Parathyroid adenoma (tissue), 2 donors: ENCODE measurements around the gene GNAI3.

Experiments used
- H2AFZ ChIP-seq: fragments of 300-600 bp; sonication (generic); one replicate; pipeline ENCODE4 v1.7.0; 2017; ENCODE audit warnings: antibody characterized with exemption, mild to moderate bottlenecking
- H3K27ac ChIP-seq: fragments of 300-600 bp; sonication (generic); one replicate; pipeline ENCODE4 v1.7.0; 2017
- H3K27me3 ChIP-seq: fragments of 300-600 bp; sonication (generic); one replicate; pipeline ENCODE4 v1.7.0; 2017; ENCODE audit warnings: low read length; ENCODE audit not compliant: control insufficient read depth, insufficient read depth
- H3K36me3 ChIP-seq: fragments of 300-600 bp; sonication (generic); one replicate; pipeline ENCODE4 v1.7.0; 2017; ENCODE audit warnings: low read length; ENCODE audit not compliant: control insufficient read depth, insufficient read depth
- H3K4me1 ChIP-seq: fragments of 300-600 bp; sonication (generic); one replicate; pipeline ENCODE4 v1.7.0; 2017; ENCODE audit warnings: control low read depth
- H3K4me2 ChIP-seq: fragments of 300-600 bp; sonication (generic); one replicate; pipeline ENCODE4 v1.7.0; 2017; ENCODE audit warnings: low read length
- H3K4me3 ChIP-seq: fragments of 300-600 bp; sonication (generic); one replicate; pipeline ENCODE4 v1.7.0; 2017; ENCODE audit warnings: low read depth, low read length
- H3K79me2 ChIP-seq: fragments of 300-600 bp; sonication (generic); one replicate; pipeline ENCODE4 v1.7.0; 2017; ENCODE audit warnings: control low read depth
- H3K9ac ChIP-seq: fragments of 300-600 bp; sonication (generic); one replicate; pipeline ENCODE4 v1.7.0; 2017; ENCODE audit warnings: mild to moderate bottlenecking
- H3K9me3 ChIP-seq: fragments of 300-600 bp; sonication (generic); one replicate; pipeline ENCODE4 v1.7.0; 2017; ENCODE audit warnings: low read length; ENCODE audit not compliant: control insufficient read depth
- TF ChIP-seq, protein P1 (sequence below): fragments of 300-600 bp; sonication (generic); IDR thresholded peaks from one replicate; pipeline ENCODE4 v1.7.0; 2017; ENCODE audit warnings: antibody characterized with exemption, mild to moderate bottlenecking
- donor health status: primary hyperparathyroidism.

The GNAI3 gene

DNA sequence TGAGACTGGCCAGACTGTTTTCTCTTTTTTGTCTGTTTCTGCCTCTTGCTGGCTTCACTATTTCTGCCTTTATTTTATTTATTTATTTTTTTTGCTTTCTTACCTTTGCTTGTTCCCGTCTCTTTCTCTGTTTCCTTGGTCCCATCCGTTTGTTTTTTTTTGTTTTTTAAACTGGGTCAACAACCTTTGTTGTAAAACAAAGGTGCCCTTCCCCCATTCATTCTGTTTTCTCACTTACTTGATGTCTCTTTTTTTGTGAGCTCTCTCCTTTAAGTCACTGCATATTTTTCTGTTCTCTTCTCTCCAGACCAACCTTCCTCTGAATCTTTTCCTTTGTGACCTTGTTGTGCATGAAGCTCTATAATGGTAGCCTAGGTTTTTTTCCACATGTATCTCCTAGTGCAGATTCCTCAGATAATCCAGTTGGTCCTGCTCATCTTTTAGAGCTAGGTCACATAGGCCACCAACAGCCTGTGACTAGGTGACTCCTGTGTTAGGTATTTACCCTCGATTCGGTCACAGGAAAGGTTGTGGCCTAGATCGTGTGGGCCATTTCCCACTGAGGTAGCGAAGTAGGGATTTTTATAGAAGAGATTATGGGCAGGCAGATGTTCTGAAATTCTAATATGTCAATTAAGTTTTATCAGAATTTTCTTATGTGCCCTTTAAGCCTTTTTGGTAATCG is 15.9 kb downstream of the GNAI3 start:
- no peak overlapping the region for H3K4me2 ChIP-seq

DNA sequence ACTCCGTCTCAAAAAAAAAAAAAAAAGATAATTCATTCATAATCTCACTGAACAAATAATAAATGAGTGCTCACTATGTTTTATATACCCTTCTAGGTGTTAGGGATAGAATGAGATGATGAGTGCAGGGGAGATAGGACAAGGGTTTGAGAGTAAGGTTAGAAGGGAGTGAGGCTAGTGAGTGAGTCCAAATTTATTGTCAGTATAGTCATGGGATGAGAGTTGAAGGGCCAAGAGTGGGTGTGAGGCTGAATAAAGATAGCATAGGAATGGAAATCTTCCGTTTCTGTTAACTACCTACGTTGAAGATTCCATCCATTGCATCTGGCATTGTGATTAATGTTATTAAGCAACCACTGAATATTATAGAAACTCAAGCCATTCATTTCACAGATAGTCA is 16.8 kb downstream of the GNAI3 start:
- TF ChIP-seq, protein P1, sequence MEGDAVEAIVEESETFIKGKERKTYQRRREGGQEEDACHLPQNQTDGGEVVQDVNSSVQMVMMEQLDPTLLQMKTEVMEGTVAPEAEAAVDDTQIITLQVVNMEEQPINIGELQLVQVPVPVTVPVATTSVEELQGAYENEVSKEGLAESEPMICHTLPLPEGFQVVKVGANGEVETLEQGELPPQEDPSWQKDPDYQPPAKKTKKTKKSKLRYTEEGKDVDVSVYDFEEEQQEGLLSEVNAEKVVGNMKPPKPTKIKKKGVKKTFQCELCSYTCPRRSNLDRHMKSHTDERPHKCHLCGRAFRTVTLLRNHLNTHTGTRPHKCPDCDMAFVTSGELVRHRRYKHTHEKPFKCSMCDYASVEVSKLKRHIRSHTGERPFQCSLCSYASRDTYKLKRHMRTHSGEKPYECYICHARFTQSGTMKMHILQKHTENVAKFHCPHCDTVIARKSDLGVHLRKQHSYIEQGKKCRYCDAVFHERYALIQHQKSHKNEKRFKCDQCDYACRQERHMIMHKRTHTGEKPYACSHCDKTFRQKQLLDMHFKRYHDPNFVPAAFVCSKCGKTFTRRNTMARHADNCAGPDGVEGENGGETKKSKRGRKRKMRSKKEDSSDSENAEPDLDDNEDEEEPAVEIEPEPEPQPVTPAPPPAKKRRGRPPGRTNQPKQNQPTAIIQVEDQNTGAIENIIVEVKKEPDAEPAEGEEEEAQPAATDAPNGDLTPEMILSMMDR = no peak
- Histone ChIP-seq H3K4me2 (no peak overlapping the region), H3K27me3 (no peaks in the 10 kb centered on the region), H2AFZ (no peak overlapping the region), H3K9ac (no peak overlapping the region), H3K79me2 (peaks cover 30% of the 10 kb centered on the region), H3K36me3 (no peaks in the 10 kb centered on the region), H3K27ac (no peak overlapping the region), H3K4me1 (no peaks in the 10 kb centered on the region), H3K4me3 (no peak overlapping the region), H3K9me3 (no peaks in the 10 kb centered on the region)

More for the DNA sequence above, 15.9 kb downstream of the GNAI3 start:
- TF ChIP-seq, protein P1 = no peak
- H2AFZ ChIP-seq = no peak overlapping the region
- H3K27me3 ChIP-seq = no peaks in the 10 kb centered on the region
- H3K4me3 ChIP-seq = no peak overlapping the region
- peaks cover 34% of the 10 kb centered on the region for H3K79me2 ChIP-seq
- no peak overlapping the region for H3K27ac ChIP-seq
- no peak overlapping the region for H3K9ac ChIP-seq
- no peaks in the 10 kb centered on the region for H3K36me3 ChIP-seq
- no peaks in the 10 kb centered on the region for H3K9me3 ChIP-seq
- no peaks in the 10 kb centered on the region for H3K4me1 ChIP-seq

DNA sequence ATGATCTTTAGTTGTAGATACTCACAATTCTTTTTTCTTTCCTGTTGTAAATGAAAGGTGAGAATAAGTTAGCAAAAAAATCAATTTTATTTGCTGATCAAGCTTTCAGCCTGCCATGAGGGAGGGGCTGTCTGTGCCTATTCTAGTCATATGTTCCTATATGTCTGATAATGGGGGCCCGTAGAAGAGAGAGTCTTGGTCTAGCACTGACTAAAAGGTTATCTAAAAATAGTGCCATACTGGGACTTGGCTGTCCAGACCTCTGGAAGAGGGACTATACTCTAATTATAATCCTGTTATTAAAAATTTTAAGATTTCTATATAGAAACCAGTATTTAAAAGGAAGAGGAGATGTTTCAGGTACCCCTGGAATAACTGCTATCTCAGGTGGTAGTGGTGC is 18.6 kb downstream of the GNAI3 start:
- TF ChIP-seq, protein P1 = no peak
- Histone ChIP-seq H3K9ac (no peak overlapping the region), H3K27me3 (no peaks in the 10 kb centered on the region), H3K4me3 (no peak overlapping the region), H3K79me2 (peaks cover 27% of the 10 kb centered on the region), H3K4me1 (no peaks in the 10 kb centered on the region), H2AFZ (no peak overlapping the region), H3K27ac (no peak overlapping the region), H3K9me3 (no peaks in the 10 kb centered on the region), H3K36me3 (no peaks in the 10 kb centered on the region), H3K4me2 (no peak overlapping the region)

DNA sequence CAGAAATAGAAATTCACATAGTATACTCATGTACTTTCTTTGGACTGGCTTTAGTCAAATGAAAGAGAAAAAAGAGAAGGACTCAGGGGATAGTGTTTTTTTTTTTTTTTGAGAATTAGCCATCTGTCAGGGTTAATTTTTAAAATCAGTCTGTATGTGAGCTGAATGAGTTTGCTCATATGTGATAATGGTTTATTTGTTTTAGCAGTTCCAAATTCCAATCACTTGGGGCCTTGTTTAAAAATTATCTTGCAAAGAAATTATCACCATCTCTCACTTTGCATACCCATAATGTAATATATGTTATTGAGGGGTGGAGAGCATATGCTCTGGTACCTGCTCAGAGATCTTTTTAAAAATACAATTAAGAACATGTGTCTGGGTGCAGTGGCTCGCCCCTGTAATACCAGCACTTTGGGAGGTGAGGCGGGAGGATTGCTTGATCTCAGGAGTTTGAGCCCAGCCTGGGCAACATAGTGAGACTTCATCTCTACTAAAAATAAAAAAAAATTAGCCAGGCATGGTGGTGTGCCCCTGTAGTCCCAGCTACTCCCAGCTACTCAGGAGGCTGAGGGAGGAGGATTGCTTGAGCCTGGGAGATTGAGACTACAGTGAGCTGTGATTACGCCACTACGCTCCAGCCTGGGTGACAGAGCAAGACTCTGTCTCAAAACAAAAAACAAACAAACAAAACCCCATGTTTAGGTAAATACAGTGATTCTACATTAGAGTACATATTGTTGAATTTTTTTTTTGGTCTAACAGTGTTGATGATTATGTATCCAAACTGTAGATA is 19.7 kb downstream of the GNAI3 start:
- Histone ChIP-seq H3K9me3 (no peaks in the 10 kb centered on the region), H3K36me3 (no peaks in the 10 kb centered on the region), H3K9ac (no peak overlapping the region), H2AFZ (no peak overlapping the region), H3K4me3 (no peak overlapping the region), H3K27ac (no peak overlapping the region), H3K27me3 (no peaks in the 10 kb centered on the region), H3K4me2 (no peak overlapping the region), H3K4me1 (no peaks in the 10 kb centered on the region), H3K79me2 (peaks cover 19% of the 10 kb centered on the region)
- TF ChIP-seq, protein P1 = no peak
